Hepatocyte (in vitro differentiated cells): ENCODE data around the gene KSR2.

Experiments
- EZH2 ChIP-seq: fragments of 200-600 bp; sonication (generic); IDR thresholded peaks from 2 replicates; pipeline ENCODE4 v1.6.1; 2016; ENCODE audit warnings: antibody characterized with exemption, mild to moderate bottlenecking, borderline replicate concordance
- EZH2phosphoT487 ChIP-seq: fragments of 200-600 bp; sonication (generic); IDR thresholded peaks from one replicate; pipeline ENCODE4 v1.6.1; 2018; ENCODE audit warnings: antibody characterized with exemption, mild to moderate bottlenecking, low read depth, moderate library complexity; ENCODE audit not compliant: unreplicated experiment, severe bottlenecking
- TF ChIP-seq, protein P1 (sequence below): fragments of 200-600 bp; sonication (generic); IDR thresholded peaks from 2 replicates; pipeline ENCODE4 v1.5.1; 2016; ENCODE audit warnings: antibody characterized with exemption, mild to moderate bottlenecking; ENCODE audit not compliant: poor library complexity

DNA sequence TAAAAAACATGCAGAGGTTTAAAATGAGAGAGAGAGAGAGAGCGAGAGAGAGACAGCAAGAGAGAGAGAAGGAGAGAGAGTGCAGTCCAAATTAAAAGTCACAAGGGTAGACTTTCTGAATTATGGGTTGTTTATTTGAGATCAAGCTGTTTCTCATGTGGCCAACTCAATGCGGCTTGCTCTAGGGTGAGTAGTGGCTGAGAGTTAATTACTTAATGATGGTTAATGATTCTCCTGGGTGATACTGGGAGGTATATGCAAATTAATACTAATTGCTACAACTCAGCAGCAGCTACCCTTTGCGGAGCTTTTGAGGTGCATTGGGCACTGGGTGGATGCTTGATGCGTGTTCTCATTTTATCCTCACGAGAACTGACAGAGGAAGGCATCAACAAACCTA is 485.3 kb downstream of the KSR2 start:
- TF ChIP-seq, protein P1, sequence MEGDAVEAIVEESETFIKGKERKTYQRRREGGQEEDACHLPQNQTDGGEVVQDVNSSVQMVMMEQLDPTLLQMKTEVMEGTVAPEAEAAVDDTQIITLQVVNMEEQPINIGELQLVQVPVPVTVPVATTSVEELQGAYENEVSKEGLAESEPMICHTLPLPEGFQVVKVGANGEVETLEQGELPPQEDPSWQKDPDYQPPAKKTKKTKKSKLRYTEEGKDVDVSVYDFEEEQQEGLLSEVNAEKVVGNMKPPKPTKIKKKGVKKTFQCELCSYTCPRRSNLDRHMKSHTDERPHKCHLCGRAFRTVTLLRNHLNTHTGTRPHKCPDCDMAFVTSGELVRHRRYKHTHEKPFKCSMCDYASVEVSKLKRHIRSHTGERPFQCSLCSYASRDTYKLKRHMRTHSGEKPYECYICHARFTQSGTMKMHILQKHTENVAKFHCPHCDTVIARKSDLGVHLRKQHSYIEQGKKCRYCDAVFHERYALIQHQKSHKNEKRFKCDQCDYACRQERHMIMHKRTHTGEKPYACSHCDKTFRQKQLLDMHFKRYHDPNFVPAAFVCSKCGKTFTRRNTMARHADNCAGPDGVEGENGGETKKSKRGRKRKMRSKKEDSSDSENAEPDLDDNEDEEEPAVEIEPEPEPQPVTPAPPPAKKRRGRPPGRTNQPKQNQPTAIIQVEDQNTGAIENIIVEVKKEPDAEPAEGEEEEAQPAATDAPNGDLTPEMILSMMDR, result no peak
- no peak for TF ChIP-seq EZH2
- no peak for TF ChIP-seq EZH2phosphoT487
